ENCODE results near the gene AKAP8L. TPM values are rescaled to one million over a fixed set of nuclear protein-coding genes. Genes with fewer than 3 reads are reported as not detected.

The AKAP8L gene
- total RNA-seq, 4 donors from 2014 or later: 33.9 to 90.2 (median 63.4) TPM

DNA sequence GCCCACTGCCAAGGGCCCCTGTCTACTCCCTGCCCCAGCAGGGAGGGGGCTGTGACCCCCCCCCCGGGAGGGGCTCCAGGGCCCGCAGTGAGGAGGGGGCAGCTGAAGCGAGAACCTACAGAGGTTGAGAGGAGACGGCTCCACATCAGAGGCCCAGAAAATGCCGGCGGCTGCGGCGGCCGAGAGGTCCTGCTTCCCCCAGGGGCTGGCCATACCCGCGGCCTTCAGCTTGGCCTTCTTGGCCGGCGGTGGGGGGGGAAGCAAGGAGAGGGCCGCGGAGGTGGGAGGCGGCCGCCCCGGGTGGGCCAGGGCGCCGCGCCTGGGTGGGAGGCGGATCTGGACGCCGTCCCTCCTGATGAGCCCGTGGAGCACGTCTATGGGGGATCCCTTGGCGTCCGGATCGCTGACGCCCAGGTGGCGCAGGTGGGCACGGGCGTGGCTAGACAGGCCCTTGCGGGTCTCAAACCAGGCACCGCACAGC lies 9.2 kb upstream of the AKAP8L start:
- WGBS, 2 donors: 87 to 95% methylated on average over 15 to 22 of the region's 35 CpGs
- Histone ChIP-seq H3K36me3 (peaks cover 37 to 76% (median 49%) of the 10 kb centered on the region in 3 donors), H3K27ac (no peak overlapping the region), H3K27me3 (no peaks in the 10 kb centered on the region), H3K9me3 (no peaks in the 10 kb centered on the region), H3K4me1 (peaks cover 20 to 43% (median 24%) of the 10 kb centered on the region in 3 donors), H3K4me3 (no peak overlapping the region)
- intact Hi-C loops (cut with DNase I): no loop called here
- no peak for DNase-seq
- TF ChIP-seq, protein P1, sequence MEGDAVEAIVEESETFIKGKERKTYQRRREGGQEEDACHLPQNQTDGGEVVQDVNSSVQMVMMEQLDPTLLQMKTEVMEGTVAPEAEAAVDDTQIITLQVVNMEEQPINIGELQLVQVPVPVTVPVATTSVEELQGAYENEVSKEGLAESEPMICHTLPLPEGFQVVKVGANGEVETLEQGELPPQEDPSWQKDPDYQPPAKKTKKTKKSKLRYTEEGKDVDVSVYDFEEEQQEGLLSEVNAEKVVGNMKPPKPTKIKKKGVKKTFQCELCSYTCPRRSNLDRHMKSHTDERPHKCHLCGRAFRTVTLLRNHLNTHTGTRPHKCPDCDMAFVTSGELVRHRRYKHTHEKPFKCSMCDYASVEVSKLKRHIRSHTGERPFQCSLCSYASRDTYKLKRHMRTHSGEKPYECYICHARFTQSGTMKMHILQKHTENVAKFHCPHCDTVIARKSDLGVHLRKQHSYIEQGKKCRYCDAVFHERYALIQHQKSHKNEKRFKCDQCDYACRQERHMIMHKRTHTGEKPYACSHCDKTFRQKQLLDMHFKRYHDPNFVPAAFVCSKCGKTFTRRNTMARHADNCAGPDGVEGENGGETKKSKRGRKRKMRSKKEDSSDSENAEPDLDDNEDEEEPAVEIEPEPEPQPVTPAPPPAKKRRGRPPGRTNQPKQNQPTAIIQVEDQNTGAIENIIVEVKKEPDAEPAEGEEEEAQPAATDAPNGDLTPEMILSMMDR (IDR thresholded peaks at IDR 0.05): no peak

DNA sequence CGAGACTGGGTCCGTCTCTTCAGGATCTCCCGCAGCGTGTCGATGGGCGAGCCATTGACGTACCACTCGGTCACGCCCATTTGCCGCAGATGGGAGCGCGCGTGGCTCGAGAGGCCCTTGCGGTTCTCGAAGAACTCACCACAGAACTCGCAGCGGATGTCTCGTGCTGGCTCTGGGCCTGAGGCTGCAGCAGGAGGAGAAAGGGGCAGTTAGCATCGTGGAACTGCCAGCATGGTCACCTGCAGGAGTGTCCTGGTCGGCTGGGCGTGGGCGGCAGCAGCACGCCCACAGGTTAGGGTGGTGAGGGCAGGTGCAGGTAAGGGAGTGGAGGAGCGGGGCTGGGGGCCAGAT lies 8.5 kb upstream of the AKAP8L start:
- H3K27ac ChIP-seq: no peak overlapping the region
- H3K27me3 ChIP-seq: no peaks in the 10 kb centered on the region
- H3K4me1 ChIP-seq: peaks cover 17 to 45% (median 26%) of the 10 kb centered on the region in 3 donors
- 97% methylated on average over 10 to 16 of the region's 25 CpGs for WGBS, 2 donors
- H3K36me3 ChIP-seq: peaks cover 42 to 83% (median 56%) of the 10 kb centered on the region in 3 donors
- intact Hi-C loops (cut with DNase I): no loop called here
- DNase-seq: no peak
- TF ChIP-seq POLR2A (IDR thresholded peaks at IDR 0.05): no peak
- no peak overlapping the region for H3K4me3 ChIP-seq
- H3K9me3 ChIP-seq: no peaks in the 10 kb centered on the region

DNA sequence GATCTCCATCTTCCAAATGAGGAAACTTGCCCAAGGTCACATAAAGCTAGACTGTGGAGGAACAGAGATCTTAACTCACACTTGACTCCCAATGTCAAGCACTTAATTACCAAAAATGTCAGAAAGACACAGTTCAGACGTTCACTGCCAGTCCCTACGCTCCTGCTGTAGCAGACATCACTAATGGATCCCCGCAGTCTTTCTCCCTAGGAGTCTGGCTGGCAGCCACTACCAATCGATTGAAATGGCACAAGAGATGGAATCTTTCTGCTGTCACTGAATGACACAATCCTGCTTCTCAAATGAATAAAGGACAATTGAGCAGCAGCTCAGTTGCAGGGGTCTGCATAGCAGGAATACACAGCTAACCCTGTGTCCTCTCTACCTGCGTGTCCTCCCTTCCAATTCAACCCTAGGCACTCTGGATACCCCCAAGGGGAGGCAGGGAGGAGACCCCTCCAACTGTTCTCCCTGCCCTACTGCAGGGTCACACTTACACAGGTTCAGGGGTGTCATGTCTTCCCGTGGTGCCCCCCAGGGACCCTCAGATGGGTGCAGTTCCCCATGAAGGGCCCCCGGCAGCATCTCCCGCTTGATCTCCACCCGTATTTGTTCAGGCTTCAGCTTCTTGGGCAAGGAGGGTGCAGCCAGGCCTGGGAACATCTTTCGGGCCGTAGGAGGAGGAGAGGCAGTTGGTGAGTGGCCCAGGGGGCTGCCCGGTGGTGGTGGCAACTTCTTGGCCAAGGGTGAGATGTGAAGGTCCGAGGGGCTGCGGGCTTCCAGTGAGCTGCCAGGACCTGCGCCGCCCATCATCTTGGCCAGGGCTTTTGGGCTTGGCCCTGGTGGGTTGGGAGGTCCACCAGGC lies 7.9 kb upstream of the AKAP8L start:
- no peak overlapping the region for H3K27ac ChIP-seq
- peaks cover 43 to 89% (median 59%) of the 10 kb centered on the region in 3 donors for H3K36me3 ChIP-seq
- H3K4me3 ChIP-seq: no peak overlapping the region
- no peak for DNase-seq
- peaks cover 14 to 47% (median 29%) of the 10 kb centered on the region in 3 donors for H3K4me1 ChIP-seq
- no peaks in the 10 kb centered on the region for H3K9me3 ChIP-seq
- TF ChIP-seq, protein P1 (IDR thresholded peaks at IDR 0.05): no peak
- TF ChIP-seq POLR2A (IDR thresholded peaks at IDR 0.05): no peak
- whole genome bisulfite sequencing, 2 donors: 69 to 77% methylated on average over 6 of the region's 16 CpGs
- intact Hi-C loops (cut with DNase I): no loop called here
- no peaks in the 10 kb centered on the region for H3K27me3 ChIP-seq

DNA sequence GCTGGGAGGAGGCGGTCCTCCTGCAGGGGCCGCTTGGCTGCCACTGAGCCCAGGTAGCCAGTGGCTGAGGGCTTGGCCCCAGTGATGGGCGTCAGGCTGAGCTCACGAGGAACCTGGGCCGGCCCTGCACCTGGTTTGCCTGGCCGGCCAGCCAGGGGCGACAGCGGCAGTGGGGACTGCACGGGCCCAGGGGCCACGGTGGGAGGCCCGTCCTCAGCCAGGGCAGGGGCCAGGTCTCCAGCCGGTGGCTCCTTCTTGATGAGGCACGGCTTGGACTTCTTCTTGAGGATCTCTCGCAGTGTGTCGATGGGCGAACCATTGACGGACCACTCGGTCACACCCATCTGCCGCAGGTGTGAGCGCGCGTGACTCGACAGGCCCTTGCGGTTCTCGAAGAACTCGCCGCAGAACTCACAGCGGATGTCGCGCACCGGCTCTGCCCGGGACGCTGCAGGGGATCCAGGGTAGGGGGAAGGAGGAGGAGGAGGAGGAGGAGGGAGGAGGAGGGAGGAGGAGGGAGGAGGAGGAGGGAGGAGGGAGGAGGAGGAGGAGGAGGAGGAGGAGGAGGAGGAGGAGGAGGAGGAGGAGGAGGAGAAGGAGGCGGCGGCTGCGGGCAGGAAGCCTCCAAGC lies 6.6 kb upstream of the AKAP8L start:
- Histone ChIP-seq H3K4me3 (no peak overlapping the region), H3K27ac (no peak overlapping the region), H3K36me3 (peaks cover 43 to 92% (median 59%) of the 10 kb centered on the region in 3 donors), H3K9me3 (no peaks in the 10 kb centered on the region), H3K27me3 (no peaks in the 10 kb centered on the region), H3K4me1 (peaks cover 1 to 44% (median 19%) of the 10 kb centered on the region in 3 donors)
- intact Hi-C loops (cut with DNase I): no loop called here
- TF ChIP-seq POLR2A (IDR thresholded peaks at IDR 0.05): no peak
- TF ChIP-seq, protein P1 (IDR thresholded peaks at IDR 0.05): no peak
- DNase-seq: no peak
- WGBS, 2 donors: 89 to 90% methylated on average over 2 to 9 of the region's 36 CpGs

DNA sequence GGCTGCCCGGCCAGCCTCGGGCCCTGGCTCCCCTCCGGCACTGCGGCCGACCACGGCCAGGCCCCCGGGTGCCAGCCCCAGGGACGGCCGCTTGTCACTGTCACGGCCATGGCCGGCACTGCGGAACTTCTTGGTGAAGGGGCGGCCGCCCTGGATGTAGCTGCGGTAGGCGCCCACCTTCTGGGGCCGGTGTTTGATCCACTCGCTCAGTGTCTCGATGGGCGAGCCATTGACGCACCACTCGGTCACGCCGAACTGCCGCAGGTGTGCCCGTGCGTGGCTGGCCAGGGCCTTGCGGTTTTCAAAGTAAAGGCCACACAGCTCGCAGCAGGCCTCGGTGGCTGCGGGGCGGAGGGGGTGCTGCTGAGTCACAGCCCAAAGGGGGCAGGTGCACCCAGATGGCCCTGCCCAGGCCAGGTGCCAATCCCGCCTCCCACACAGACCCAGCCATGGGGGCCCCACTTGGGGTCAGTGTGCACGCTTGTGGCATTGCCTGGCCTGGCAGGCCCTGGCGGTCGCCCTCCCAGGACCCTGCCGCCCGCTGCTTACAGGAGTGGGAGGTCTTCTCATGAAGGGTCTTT lies 6.0 kb upstream of the AKAP8L start:
- Histone ChIP-seq H3K4me1 (peaks cover 0 to 44% (median 14%) of the 10 kb centered on the region in 3 donors), H3K36me3 (peaks cover 43 to 88% (median 59%) of the 10 kb centered on the region in 3 donors), H3K27ac (no peak overlapping the region), H3K4me3 (no peak overlapping the region), H3K9me3 (no peaks in the 10 kb centered on the region), H3K27me3 (no peaks in the 10 kb centered on the region)
- no peak for DNase-seq
- TF ChIP-seq, protein P1 (IDR thresholded peaks at IDR 0.05): no peak
- no peak for TF ChIP-seq POLR2A (IDR thresholded peaks at IDR 0.05)
- no CpG with 5 or more reads among the region's 38 CpGs for WGBS, 2 donors
- intact Hi-C loops (cut with DNase I): no loop called here

All from esophagus squamous epithelium (tissue), 5 donors.